Right atrium auricular region (tissue), 2 donors: Measurements from ENCODE around the gene CRACR2B. TPM values are rescaled to one million over a fixed set of nuclear protein-coding genes. Genes with fewer than 3 reads are reported as not detected.

ENCODE experiments used
- DNase-seq: peaks from one replicate; pipeline ENCODE4 v3.0.0-alpha.2; 2019; ENCODE audit warnings: low spot score
- H3K27ac ChIP-seq, 2 donors: fragments of 200-600 bp; sonication (generic); 1 replicate in 1 of 2; 2 replicates in 1 of 2; pipeline ENCODE4 v1.5.1; 2016 to 2019
- H3K27me3 ChIP-seq, 2 donors: fragments of 200-600 bp; sonication (generic); one replicate each; pipeline versions ENCODE4 v1.5.1 to v1.6.0; 2017 to 2019
- H3K36me3 ChIP-seq: fragments of 200-600 bp; sonication (generic); one replicate; pipeline ENCODE4 v1.5.1; 2016
- H3K4me1 ChIP-seq, 2 donors: fragments of 200-600 bp; sonication (generic); one replicate each; pipeline versions ENCODE4 v1.5.1 to v1.6.0; 2017 to 2019
- H3K4me3 ChIP-seq, 2 donors: fragments of 200-600 bp; sonication (generic); 1 replicate in 1 of 2; 2 replicates in 1 of 2; pipeline ENCODE4 v1.5.1; 2017 to 2019; ENCODE audit warnings: mild to moderate bottlenecking in 1 of 2, moderate library complexity in 1 of 2
- H3K9me3 ChIP-seq, 2 donors: fragments of 200-600 bp; sonication (generic); one replicate each; pipeline ENCODE4 v1.5.1; 2019
- CTCF ChIP-seq, 2 donors: fragments of 200-600 bp; sonication (generic); IDR thresholded peaks; one replicate each; pipeline ENCODE4 v1.5.1; 2019; ENCODE audit warnings: antibody characterized with exemption in 2 of 2
- total RNA-seq, 2 donors: library from RNA; depleted of rRNA; stranded (reverse); fragments of >200 nt; gene quantifications; one replicate each; pipeline ENCODE4 v1.1.0, GENCODE V29; 2016

CRACR2B gene
- total RNA-seq, 2 donors from 2014 or later = 15.6 to 29.7 TPM

DNA sequence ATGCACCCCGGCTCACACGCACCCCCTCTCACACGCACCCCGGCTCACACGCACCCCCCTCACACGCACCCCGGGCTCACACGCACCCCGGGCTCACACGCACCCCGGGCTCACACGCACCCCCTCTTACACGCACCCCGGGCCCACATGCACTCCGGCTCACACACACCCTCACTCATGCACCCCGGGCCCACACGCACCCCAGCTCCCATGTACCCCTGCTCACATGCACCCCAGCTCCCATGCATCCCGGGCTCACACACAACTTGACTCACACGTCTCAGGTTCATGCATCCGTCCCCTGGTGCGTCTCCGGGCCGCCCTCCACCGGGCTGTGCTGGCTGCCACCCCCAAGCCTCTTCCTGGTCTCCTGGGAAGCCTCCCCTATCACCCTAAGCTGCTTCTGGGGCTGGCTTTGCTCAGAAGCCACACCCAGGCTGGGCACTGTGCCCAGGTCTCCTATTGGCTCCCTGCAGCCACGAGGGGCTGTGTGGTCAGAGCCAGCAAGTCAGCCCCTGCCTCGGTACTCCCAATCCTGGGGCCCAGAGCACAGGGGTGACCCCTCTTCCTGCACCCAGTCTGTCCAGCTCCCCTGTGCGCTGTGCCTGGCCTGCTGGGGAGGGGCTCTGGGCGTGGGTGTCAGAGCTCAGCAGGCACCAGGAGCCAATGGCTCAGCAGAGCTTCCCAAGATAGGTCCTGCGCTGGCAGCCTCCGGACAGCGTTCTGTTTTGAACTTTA is 31.8 kb downstream of the CRACR2B start:
- Histone ChIP-seq H3K4me3 (peak overlapping the region in 1 of 2 donors; percentile 2), H3K36me3 (peaks cover 9% of the 10 kb centered on the region), H3K27me3 (no peaks in the 10 kb centered on the region), H3K27ac (peak overlapping the region; percentile 32 to 54), H3K9me3 (no peaks in the 10 kb centered on the region), H3K4me1 (peaks cover 0 to 55% of the 10 kb centered on the region in 2 donors)
- DNase-seq = peak; percentile 83
- no peak for TF ChIP-seq CTCF (IDR thresholded peaks at IDR 0.05)

DNA sequence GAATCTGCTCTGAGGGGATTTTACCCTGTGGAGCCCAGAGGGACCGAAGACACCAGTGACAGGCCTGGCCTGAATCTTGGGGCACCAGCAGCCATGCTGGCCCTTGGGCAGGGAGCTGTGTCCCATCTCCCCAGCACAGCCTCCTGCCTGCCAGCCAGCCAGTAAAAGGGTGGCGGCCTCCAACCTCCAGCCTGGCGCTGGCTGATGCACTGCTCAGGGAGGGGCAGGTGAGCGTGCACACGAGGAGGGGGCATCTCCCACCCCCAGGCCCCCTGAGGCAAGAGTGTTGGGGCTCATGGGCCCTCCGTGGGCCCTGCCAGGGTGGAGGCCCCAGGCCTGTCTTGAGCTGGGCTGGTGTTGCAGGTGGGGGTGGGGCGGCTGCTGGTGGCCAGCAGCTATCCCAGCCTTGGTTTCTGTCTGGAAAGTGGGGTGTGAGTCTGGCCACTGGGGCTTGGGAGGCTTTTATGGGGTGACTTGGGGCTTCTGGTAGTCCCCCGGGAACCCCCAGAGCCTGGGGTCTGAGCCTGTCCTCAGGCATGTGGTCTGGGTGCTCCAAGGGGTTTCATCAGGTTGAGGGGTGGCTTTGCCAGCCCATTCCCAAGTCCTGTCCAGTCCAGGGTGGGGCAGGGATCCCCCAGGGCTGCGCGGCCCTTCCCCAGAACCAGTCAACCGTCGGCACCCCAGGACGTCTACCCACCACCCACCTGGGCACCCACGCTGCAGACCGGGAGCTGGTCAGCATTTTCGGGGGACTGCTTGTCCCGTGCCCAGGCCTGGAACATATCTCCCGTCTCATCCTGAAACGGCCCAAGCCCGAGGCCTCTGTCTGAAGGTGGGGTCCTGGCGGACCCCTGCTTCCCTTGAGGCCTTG is 32.8 kb downstream of the CRACR2B start:
- Histone ChIP-seq H3K36me3 (peaks cover 19% of the 10 kb centered on the region), H3K4me3 (peak overlapping the region in 1 of 2 donors; percentile 2), H3K27me3 (no peaks in the 10 kb centered on the region), H3K9me3 (no peaks in the 10 kb centered on the region), H3K27ac (peak overlapping the region; percentile 32 to 54), H3K4me1 (peaks cover 0 to 55% of the 10 kb centered on the region in 2 donors)
- no peak for TF ChIP-seq CTCF (IDR thresholded peaks at IDR 0.05)
- DNase-seq = no peak

- TF ChIP-seq CTCF (IDR thresholded peaks at IDR 0.05) = no peak
- H3K4me1 ChIP-seq = peaks cover 0 to 49% of the 10 kb centered on the region in 2 donors
- H3K9me3 ChIP-seq = no peaks in the 10 kb centered on the region
- H3K36me3 ChIP-seq = peaks cover 25% of the 10 kb centered on the region
- H3K27me3 ChIP-seq = no peaks in the 10 kb centered on the region
- DNase-seq = no peak
- no peak overlapping the region for H3K4me3 ChIP-seq
- peak overlapping the region in 1 of 2 donors; percentile 54 for H3K27ac ChIP-seq
These were observed 33.4 kb downstream of the CRACR2B start for GRCh38 chr11:861105-861479.

DNA sequence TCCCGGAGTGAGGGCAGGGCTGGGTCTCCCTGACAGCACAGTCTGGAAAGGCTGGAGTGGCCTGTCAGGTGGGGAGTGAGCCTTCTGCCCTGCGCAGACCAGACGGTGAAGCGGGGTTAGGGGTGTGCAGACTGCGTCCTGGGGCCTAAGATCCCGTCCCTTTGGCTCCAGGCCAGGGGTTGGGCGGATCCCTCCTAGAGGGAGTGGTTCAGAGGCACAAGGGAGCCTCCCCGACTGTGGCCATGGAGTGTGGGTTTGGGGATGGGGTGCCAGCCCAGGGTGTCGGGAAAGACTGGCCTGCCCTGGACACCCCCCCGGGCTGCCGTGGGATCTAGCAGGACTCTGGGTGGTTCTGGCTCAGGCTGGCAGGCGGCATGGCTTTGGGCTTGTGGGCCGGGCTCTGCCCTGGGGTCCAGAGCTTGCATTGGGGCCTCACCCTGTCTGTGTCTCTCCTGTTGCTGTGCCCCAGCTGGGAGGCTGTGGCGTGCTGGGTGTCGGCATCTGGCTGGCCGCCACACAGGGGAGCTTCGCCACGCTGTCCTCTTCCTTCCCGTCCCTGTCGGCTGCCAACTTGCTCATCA is 34.5 kb downstream of the CRACR2B start:
- Histone ChIP-seq H3K36me3 (peaks cover 35% of the 10 kb centered on the region), H3K9me3 (no peaks in the 10 kb centered on the region), H3K27ac (peak overlapping the region in 1 of 2 donors; percentile 26), H3K4me3 (no peak overlapping the region), H3K27me3 (no peaks in the 10 kb centered on the region), H3K4me1 (peaks cover 0 to 39% of the 10 kb centered on the region in 2 donors)
- TF ChIP-seq CTCF (IDR thresholded peaks at IDR 0.05) = no peak
- no peak for DNase-seq

- Histone ChIP-seq H3K36me3 (peaks cover 35% of the 10 kb centered on the region), H3K4me3 (no peak overlapping the region), H3K4me1 (peaks cover 0 to 39% of the 10 kb centered on the region in 2 donors), H3K27me3 (no peaks in the 10 kb centered on the region), H3K27ac (no peak overlapping the region), H3K9me3 (no peaks in the 10 kb centered on the region)
- no peak for DNase-seq
- TF ChIP-seq CTCF (IDR thresholded peaks at IDR 0.05) = no peak
These were observed 34.9 kb downstream of the CRACR2B start for GRCh38 chr11:862696-863022.
